GM19438 (cell line): ENCODE measurements around the gene AIRE.

Source experiments
- ATAC-seq: cut with Tn5 transposase; IDR thresholded peaks from one replicate; pipeline ENCODE4 v1.9.1; 2021; ENCODE audit warnings: low read depth; ENCODE audit not compliant: unreplicated experiment

AIRE gene

GRCh38 chr21:44303490-44303981 lies 17.9 kb downstream of the AIRE start:
- ATAC-seq: no peak

DNA sequence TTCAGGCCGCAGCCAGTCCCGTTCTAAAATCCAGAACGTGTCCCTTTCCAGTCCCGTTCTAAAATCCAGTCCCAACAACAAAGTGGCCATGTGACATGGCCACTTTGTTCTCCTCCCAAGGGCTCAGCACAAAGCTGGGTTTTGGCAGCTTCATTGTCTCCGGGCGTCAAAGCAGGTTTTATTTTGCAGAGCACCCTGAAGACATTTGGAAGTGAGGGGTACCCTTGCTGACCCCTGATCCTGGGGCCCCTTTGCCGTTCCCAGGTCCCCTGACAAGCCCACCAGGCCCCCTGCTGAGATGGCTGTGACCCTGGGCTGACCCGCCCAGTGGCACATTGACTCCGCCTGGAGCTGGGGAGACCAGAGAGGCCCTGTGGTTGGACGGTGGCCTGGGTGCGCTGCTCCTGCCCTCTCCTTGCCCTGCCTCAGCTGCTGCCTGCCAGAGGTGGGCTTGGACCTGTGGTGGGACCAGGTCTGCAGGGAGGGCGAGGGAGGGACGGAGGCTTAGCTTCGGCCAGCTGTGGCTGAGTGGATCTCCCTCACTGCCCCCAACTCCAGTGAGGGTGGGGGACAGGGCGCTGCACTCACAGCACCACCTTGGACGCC lies 18.4 kb downstream of the AIRE start:
- ATAC-seq: no peak

DNA sequence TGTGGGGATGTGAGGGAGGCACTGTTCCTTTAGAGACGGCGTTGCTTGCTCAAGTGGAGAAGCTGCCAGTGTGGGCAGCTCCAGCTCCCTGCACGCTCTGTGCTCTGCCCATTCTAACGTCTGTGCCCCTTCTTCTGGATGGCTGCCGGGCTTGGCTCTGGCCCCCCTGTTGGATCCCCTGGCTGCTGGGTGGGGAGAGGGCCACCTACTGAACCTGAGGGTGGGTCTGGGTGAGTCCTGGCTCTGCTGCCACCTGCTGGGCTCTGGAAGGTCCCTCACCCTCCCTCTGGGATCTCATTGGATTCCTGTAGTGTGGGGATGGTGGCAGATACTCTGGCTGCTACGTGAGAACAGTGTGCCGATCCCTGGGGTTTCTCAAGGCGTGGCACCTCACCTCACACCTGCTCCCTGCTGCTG lies 19.2 kb downstream of the AIRE start:
- ATAC-seq: no peak

- ATAC-seq: no peak
Measured at GRCh38 chr21:44305691-44306090, 20.0 kb downstream of the AIRE start.

DNA sequence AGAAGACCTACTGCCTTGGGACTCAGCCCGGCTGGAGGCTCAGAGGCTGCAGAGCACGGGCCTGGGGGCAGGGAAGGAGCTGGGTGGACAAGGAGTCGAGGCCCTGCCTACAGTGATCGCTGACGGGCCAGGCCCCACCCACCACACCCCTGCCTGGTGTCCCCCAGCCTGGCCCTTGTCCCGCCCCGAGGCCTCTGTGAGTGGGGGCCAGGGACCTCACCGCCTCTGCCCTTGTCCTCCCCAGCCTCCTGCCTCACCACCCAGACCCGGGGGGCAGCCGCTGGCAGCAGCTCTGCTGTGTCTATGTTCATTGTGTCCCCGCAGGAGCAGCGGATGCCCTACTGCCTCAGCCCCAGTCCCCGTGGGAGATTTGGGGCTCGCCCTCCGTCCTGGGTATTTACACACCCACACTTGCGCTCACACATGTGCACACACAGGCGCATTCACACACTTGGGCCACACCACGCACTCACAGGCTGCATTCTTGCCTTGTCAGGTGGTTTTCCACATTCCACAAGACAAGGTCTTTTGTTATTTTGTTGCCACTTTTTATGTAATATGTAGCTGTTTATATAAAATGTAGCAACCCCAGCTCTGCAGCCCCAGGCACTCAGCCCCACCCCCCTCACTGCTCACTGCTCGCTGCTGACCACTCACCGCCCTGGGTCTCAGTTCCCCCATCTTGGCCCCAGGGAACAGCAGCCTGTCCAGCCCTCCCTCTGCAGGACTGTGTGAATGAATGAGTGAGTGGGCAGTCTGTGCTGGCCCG lies 21.4 kb downstream of the AIRE start:
- ATAC-seq: no peak

DNA sequence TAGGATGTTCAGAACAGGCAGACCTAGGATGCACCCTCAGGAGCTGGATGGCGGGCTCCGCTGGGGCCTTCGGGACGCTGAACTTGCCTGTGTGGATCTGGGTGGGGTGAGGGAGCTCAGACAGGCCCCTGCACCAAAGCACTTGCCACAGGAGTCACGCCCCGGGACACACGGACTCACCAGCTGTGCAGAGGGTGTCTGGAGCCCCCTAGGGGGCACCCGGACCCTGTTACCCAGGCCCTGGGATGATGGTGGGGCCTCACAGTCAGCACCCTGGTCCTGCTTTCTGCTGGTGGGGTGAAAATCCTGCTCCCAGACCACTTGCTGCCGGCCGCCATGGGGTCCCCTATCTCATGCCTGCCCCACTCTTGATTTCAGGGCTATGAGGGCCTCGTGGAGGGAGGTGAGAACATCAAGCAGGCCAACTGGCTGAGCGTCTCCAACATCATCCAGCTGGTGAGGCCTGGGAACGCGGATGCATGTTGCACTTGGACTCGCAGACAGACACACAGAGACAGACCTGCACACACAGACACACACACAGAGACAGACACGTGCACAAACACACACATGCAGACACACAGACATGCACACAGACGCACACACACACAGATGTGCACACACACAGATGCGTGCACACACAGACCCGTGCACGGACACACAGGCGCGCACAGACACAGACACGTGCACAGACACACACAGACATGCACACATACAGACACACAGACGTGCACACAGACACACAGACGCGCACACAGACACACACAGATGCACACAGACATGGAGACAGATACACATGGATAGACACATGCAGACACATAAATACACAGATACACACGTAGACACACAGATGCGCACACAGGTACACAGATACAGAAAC lies 25.2 kb downstream of the AIRE start:
- ATAC-seq: no peak

DNA sequence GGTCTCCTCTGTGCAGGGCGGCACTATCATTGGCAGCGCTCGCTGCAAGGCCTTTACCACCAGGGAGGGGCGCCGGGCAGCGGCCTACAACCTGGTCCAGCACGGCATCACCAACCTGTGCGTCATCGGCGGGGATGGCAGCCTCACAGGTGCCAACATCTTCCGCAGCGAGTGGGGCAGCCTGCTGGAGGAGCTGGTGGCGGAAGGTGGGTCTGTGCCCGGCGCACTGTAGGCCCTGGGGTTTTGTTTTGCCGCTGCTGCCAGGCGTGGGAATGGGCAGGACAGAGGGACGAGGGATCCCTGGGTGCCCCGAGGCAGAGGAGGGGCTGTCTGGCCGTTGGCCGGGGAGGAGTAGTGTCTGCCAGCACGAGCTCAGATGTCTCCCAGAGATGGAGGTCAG lies 26.4 kb downstream of the AIRE start:
- ATAC-seq: no peak

- ATAC-seq: no peak
Measured at GRCh38 chr21:44312716-44313115, 27.0 kb downstream of the AIRE start.

DNA sequence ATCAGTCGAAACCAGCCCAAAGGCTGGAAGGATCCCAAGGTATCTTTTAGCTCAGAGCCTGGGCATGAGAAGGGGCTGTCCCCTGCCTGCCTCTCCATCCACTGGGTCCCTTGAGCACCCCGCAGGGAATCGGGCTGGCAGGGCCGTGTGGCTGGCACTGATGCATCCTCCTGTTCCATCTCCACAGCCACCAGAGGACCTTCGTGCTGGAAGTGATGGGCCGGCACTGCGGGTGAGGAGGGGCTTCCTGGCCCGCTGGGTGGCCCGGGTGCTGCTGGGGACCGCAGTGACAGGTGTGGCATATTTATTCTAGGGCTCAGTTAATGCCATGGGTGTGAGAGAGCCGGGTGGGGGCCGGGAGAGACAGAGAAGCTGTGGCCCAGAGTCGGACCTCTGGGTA lies 27.8 kb downstream of the AIRE start:
- ATAC-seq: no peak

DNA sequence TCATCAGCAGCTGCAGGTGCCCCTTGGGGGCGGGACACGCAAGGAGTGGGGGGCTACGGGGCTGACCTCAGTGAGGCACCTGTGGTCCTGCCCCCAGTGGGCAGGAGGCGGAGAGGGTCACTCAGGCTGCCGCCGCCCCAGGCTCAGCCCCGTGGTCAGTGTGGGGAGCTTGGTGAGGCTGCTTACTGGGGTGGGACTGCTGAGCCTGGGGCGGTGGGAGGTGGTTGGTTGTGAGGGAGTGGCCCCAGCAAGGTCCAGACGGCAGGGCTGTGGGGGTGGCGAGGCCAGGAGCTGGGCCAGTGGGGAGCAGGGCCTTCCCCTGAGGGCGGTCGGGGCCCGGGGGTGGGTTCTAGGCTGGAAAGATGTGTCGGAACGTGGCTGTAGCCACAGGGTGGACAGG lies 28.5 kb downstream of the AIRE start:
- no peak for ATAC-seq

GRCh38 chr21:44314561-44314960 lies 28.9 kb downstream of the AIRE start:
- no peak for ATAC-seq

GRCh38 chr21:44315691-44316203 lies 30.1 kb downstream of the AIRE start:
- no peak for ATAC-seq

DNA sequence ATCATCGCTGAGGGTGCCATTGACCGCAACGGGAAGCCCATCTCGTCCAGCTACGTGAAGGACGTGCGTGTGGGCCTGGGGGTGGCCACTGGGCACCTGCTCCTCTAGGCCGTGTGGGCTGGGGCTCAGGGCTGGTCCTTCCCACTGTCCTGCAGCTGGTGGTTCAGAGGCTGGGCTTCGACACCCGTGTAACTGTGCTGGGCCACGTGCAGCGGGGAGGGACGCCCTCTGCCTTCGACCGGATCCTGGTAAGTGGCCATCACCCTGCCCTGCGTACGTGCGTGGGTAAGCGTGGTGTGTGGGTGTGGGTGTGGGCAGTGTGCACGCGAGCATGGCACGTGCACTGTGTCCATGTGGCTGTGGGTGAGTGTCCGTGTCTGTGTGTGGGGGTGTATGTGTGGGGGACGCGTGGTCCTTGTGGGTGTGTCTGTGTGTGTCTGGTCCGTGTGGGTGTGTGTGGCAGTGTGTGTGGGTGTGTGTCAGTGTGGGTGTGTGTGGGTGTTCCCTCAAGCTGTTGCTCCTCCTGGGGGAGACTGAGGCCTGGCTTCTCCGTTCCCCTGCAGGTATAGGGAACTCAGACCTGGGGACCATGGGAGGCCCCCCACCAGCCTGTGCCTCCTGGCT lies 30.7 kb downstream of the AIRE start:
- no peak for ATAC-seq

DNA sequence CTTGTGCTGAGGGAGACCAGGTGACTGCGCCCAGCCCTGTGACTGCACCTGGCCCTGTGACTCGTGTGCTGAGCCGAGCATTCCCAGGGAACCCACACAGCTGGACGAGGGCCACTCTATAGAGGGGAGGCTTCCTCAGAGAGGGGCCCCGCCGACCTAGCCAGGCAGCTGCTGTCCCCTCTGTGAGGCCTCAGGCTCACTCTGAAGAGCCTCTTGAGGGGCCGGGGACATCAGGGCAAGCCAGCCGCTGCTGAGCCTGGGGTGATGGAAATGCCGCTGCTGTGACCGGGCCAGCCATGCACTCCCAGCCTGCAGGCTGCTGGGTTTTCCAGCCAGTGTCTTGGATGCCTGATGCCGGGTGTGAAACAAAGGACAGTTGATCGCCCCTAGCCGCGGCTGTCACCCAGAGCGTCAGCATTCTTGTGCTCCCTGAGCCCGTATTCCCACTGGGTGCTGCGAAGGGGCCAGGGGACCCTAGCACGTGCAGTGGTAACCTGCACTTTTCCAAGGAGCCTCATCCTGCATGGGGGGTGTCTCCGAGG lies 31.6 kb downstream of the AIRE start:
- no peak for ATAC-seq

DNA sequence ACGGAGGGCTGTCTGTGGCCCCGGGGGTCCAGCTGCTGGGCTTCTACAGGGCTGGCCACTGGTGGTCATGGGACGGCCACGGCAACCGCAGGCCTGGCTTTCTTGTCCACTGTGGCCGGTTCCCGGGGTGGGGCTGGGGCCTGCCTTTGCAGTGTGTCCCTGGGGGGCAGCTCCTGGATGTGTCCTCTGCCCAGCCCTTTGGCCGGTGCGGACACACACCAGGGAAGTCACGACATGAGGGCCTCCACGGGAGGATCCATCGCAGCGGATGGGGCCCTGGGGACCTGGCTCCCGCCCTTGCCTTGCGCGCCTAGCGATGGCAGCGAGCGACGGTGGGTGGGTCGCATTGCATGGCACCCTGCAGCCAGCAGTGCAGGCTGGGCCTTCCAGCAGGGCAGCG lies 32.2 kb downstream of the AIRE start:
- ATAC-seq: no peak

GRCh38 chr21:44318489-44319285 lies 33.0 kb downstream of the AIRE start:
- ATAC-seq: no peak

DNA sequence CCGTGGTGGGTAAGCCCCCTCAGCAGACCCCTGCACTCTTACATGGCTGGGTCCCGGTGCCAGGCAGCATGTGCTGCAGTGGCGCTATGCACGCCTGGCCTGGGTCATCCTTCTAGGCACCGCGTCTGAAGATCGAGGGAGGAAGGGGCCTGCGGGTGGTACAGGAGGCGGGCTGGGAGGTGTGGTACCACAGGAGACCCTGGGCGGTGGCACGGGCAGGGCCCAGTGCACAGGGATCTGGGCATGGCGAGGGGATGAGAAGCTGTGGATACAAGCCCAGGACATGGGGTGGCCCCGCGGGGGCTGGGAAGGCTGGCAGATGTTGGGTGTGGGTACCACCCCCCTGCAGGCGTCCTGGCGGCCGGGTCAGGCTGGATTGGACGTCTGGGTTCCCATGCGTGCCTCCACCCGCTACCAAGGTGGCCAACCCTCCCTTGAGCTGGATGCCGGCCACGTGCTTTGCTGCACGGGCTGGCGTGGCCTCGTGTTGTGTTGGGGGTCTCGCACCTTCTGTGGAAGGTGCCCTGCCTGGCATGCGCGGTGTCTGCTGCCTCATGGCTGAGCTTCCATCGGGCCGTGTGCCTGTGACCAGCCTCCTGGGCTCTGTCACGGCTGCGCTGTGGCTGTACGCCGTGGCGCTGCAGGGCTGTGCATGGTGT lies 33.9 kb downstream of the AIRE start:
- no peak for ATAC-seq

DNA sequence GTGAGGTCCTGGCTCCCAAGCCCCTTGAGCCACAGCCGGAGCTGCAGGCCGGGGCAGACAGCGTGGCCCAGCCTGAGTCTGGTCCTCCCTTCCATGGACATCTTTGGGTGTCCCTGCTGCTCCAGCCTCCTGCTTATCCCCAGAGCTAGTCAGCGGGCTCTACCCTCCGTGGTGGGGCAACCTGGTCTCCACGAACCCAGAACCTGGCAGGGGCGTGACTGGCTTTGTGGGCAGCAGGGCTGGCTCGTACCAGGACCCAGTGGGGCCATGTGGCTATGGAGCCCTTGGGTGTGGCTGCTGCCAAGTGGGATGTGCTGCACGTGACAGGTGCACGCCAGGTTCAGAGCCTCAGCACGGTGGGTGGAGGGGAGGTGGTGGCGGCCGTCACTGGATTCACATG lies 35.2 kb downstream of the AIRE start:
- ATAC-seq: no peak

DNA sequence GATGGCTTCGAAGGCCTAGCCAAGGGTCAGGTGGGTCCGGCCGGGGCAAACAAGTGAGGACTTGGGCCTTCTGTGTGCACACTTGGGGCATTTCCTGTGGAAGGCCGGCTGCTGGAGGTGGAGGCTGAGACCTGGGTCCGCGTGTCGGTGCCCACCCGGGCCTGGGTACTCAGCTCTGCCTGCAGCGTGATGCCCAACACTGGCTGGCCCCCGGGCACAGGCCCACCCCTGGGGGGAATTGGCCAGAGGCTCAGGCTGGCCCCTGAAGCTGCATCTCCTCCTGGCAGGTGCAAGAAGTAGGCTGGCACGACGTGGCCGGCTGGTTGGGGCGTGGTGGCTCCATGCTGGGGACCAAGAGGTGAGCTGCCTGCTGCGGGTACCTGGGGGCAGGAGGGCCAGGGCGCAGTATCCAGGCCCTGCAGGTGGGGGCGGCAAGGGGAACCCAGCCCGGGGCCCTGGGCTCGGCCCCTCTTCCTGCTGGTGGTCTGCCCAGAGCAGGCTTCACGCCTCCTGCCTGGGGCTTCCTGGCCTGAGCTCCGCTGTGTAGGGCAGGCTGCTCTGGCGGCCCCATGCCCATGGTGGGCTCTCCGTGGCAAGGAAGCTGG lies 36.3 kb downstream of the AIRE start:
- ATAC-seq: no peak
